DMS53 treated with DMSO at 0.1 percent for 48 hours (cell line): ENCODE results near the gene OAS1.

Experiments used
- DNase-seq: peaks from one replicate; lab custom pipeline; 2025; ENCODE audit not compliant: unreplicated experiment; lab: John Stamatoyannopoulos, UW

The OAS1 gene

GRCh38 chr12:112964915-112965314, 58.2 kb downstream of the OAS1 start:
- no peak for DNase-seq

- DNase-seq = no peak
Measured at GRCh38 chr12:112965643-112966042, 58.9 kb downstream of the OAS1 start.

GRCh38 chr12:112967306-112967705, 60.5 kb downstream of the OAS1 start:
- no peak for DNase-seq

GRCh38 chr12:112967858-112968257, 61.1 kb downstream of the OAS1 start:
- no peak for DNase-seq
